ENCODE measurements around the gene GOLGA6L7. TPM values are rescaled to one million over a fixed set of nuclear protein-coding genes. Genes with fewer than 3 reads are reported as not detected.
"Not testable (repeated sequence)": the region's sequence is repeated elsewhere in the genome, so short reads cannot be mapped to it uniquely, and the experiment has no call there.

GOLGA6L7 gene
- total RNA-seq, 1 donor from 2014 or later = not detected

DNA sequence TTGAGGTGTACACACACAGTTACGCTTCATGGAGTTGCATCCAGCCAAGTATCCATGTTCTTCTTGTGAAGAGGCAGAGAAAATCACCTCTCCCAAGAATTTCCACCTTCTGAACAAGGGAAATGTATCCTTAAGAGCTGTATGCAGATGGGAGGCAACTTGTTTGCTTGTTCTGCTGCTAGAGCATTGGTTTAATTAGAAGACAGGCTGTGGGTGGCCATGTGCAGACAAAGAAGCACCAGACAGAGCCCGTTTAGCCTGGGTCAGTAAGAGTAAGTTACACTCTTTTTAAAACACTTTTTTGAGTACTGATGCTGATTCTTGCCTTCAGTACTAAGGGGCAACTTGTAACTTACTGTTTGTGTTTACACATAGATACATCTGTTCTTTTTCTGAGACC is 50.2 kb downstream of the GOLGA6L7 start:
- intact Hi-C loops (cut with DNase I); DNase-seq (ENCODE audit: low spot score): not testable (repeated sequence)

- DNase-seq (ENCODE audit: low spot score); intact Hi-C loops (cut with DNase I): not testable (repeated sequence)
These were observed 54.2 kb downstream of the GOLGA6L7 start for GRCh38 chr15:28794231-28794630.

Other genes with a start within 250 kb of the GOLGA6L7 start
- 1.9 TPM for gene GOLGA8M, start 136.2 kb downstream of the GOLGA6L7 start, total RNA-seq
- gene APBA2, start 37.3 kb upstream of the GOLGA6L7 start, total RNA-seq = 0.57 TPM

All from cardiac septum (tissue), 1 donor.